WTC11 (cell line): ENCODE results near the gene CDH20. TPM values are rescaled to one million over a fixed set of nuclear protein-coding genes. Genes with fewer than 3 reads are reported as not detected.

Source experiments
- ATAC-seq: fragments of 200-7000 bp; cut with Tn5 transposase; 2 replicates; pipeline ENCODE4 v1.10.0; 2021; ENCODE audit warnings: mild to moderate bottlenecking, moderate library complexity
- CTCF ChIA-PET: fragments of 300-600 bp; sonication (Branson Sonifier 250); formaldehyde crosslinking; loops from one replicate; lab custom pipeline; 2021; ENCODE audit warnings: antibody characterized with exemption; lab: Charles Lee
- POLR2A ChIA-PET: fragments of 350-600 bp; sonication (Branson Sonifier 250); formaldehyde crosslinking; loops from one replicate; lab custom pipeline; 2021; ENCODE audit warnings: antibody characterized with exemption; lab: Charles Lee
- DNase-seq: peaks from one replicate; pipeline ENCODE4 v3.0.0; 2021; ENCODE audit warnings: low spot score
- H3K27ac Mint-ChIP-seq: 2 replicates; pipeline ENCODE4 v1.8.0; 2021; ENCODE audit warnings: mixed read lengths
- H3K27me3 Mint-ChIP-seq: 2 replicates; pipeline ENCODE4 v1.8.0; 2021; ENCODE audit warnings: low read depth, mild to moderate bottlenecking, moderate library complexity, mixed read lengths
- H3K36me3 Mint-ChIP-seq: 2 replicates; pipeline ENCODE4 v1.8.0; 2021; ENCODE audit warnings: mixed read lengths
- H3K4me1 Mint-ChIP-seq: 2 replicates; pipeline ENCODE4 v1.8.0; 2022; ENCODE audit warnings: mixed read lengths
- H3K4me3 Mint-ChIP-seq: 2 replicates; pipeline ENCODE4 v1.8.0; 2021; ENCODE audit warnings: mild to moderate bottlenecking, moderate library complexity, mixed read lengths
- H3K9me3 Mint-ChIP-seq: 2 replicates; pipeline ENCODE4 v1.8.0; 2021; ENCODE audit warnings: mixed read lengths
- CTCF ChIP-seq: fragments of 200-600 bp; IDR thresholded peaks from 2 replicates; pipeline ENCODE4 v1.8.0; 2022; ENCODE audit warnings: antibody characterized with exemption
- E2F1 ChIP-seq: sonication (generic); formaldehyde crosslinking; IDR thresholded peaks from 2 replicates; pipeline ENCODE4 v1.8.0; 2022; ENCODE audit warnings: mild to moderate bottlenecking, missing genetic modification reagents
- E2F4 ChIP-seq: sonication (generic); formaldehyde crosslinking; IDR thresholded peaks from 2 replicates; pipeline ENCODE4 v1.8.1; 2022; ENCODE audit warnings: low read depth, mild to moderate bottlenecking, moderate library complexity, missing genetic modification reagents, borderline replicate concordance
- E2F5 ChIP-seq: sonication (generic); formaldehyde crosslinking; IDR thresholded peaks from 2 replicates; pipeline ENCODE4 v1.8.1; 2022; ENCODE audit warnings: mild to moderate bottlenecking, moderate library complexity, missing genetic modification reagents
- ETV6 ChIP-seq: sonication (generic); formaldehyde crosslinking; IDR thresholded peaks from 2 replicates; pipeline ENCODE4 v1.8.1; 2022; ENCODE audit warnings: mild to moderate bottlenecking, missing genetic modification reagents
- GRHL2 ChIP-seq: fragments of 250-450 bp; sonication (Bioruptor Pico); IDR thresholded peaks from 2 replicates; pipeline ENCODE4 v1.8.0; 2022; ENCODE audit warnings: mild to moderate bottlenecking, moderate library complexity; ENCODE audit not compliant: insufficient replicate concordance, severe bottlenecking
- JAZF1 ChIP-seq: fragments of 250-450 bp; sonication (Bioruptor Pico); IDR thresholded peaks from 2 replicates; pipeline ENCODE4 v1.9.0; 2021; ENCODE audit warnings: moderate library complexity, mild to moderate bottlenecking, inconsistent platforms
- MAX ChIP-seq: sonication (generic); formaldehyde crosslinking; IDR thresholded peaks from 2 replicates; pipeline ENCODE4 v1.8.0; 2022; ENCODE audit warnings: mild to moderate bottlenecking, missing genetic modification reagents
- NFATC4 ChIP-seq: fragments of 250-450 bp; sonication (Bioruptor Pico); IDR thresholded peaks from 2 replicates; pipeline ENCODE4 v1.9.0; 2021; ENCODE audit warnings: mild to moderate bottlenecking
- NFYB ChIP-seq: sonication (generic); formaldehyde crosslinking; conservative IDR thresholded peaks from 2 replicates; pipeline ENCODE4 v1.8.0; 2022; ENCODE audit warnings: low read depth, missing genetic modification reagents
- NR3C1 ChIP-seq: sonication (generic); formaldehyde crosslinking; conservative IDR thresholded peaks from 2 replicates; pipeline ENCODE4 v1.8.1; 2023; ENCODE audit warnings: low read depth, mild to moderate bottlenecking, missing genetic modification reagents
- PRRX2 ChIP-seq: fragments of 250-450 bp; sonication (Bioruptor Pico); IDR thresholded peaks from 2 replicates; pipeline ENCODE4 v1.8.0; 2021; ENCODE audit warnings: mild to moderate bottlenecking
- SMAD3 ChIP-seq: sonication (generic); formaldehyde crosslinking; IDR thresholded peaks from 2 replicates; pipeline ENCODE4 v1.8.0; 2022; ENCODE audit warnings: missing genetic modification reagents, mild to moderate bottlenecking, borderline replicate concordance
- TEAD1 ChIP-seq: sonication (generic); formaldehyde crosslinking; IDR thresholded peaks from 2 replicates; pipeline ENCODE4 v1.8.0; 2022; ENCODE audit warnings: mild to moderate bottlenecking, missing genetic modification reagents
- ZBTB43 ChIP-seq: sonication (generic); formaldehyde crosslinking; IDR thresholded peaks from 2 replicates; pipeline ENCODE4 v1.8.1; 2023; ENCODE audit warnings: mild to moderate bottlenecking, missing genetic modification reagents
- ZNF317 ChIP-seq: sonication (generic); formaldehyde crosslinking; IDR thresholded peaks from 2 replicates; pipeline ENCODE4 v1.8.1; 2023; ENCODE audit warnings: low read depth, mild to moderate bottlenecking, moderate library complexity, missing genetic modification reagents, borderline replicate concordance
- ZNF396 ChIP-seq: fragments of 250-450 bp; sonication (Bioruptor Pico); IDR thresholded peaks from 2 replicates; pipeline ENCODE4 v1.8.0; 2021; ENCODE audit warnings: mild to moderate bottlenecking, moderate library complexity, borderline replicate concordance
- ZNF416 ChIP-seq: fragments of 250-450 bp; sonication (Bioruptor Pico); IDR thresholded peaks from 2 replicates; pipeline ENCODE4 v1.9.0; 2021; ENCODE audit warnings: mild to moderate bottlenecking, inconsistent platforms
- ZNF423 ChIP-seq: fragments of 250-450 bp; sonication (Bioruptor Pico); IDR thresholded peaks from 2 replicates; pipeline ENCODE4 v2.1.2; 2022; ENCODE audit warnings: mild to moderate bottlenecking, moderate library complexity
- ZNF671 ChIP-seq: fragments of 250-450 bp; sonication (Bioruptor Pico); IDR thresholded peaks from 2 replicates; pipeline ENCODE4 v1.8.0; 2021; ENCODE audit warnings: mild to moderate bottlenecking
- total RNA-seq: library from RNA; stranded (reverse); gene quantifications from 3 replicates; pipeline ENCODE4 v1.2.3, GENCODE V29; 2021

The CDH20 gene
- total RNA-seq, 1 experiment from 2014 or later, result 0.39 TPM

GRCh38 chr18:61400016-61400635 is 66.9 kb downstream of the CDH20 start (continued):
- TF ChIP-seq NFYB (CRISPR knock-in tag), result no peak
- TF ChIP-seq, all 79 proteins: peak for 0

- no peaks in the 10 kb centered on the region for H3K4me1 Mint-ChIP-seq
- POLR2A ChIA-PET, result no interaction called here
- H3K27ac Mint-ChIP-seq, result no peak overlapping the region
Measured at GRCh38 chr18:61400716-61401115, 67.5 kb downstream of the CDH20 start.

More at GRCh38 chr18:61400716-61401115, 67.5 kb downstream of the CDH20 start:
- H3K9me3 Mint-ChIP-seq, result no peaks in the 10 kb centered on the region
- CTCF ChIA-PET, result no interaction called here
- DNase-seq (no peak), ATAC-seq (no peak)
- TF ChIP-seq TEAD1 (no peak), E2F4 (CRISPR knock-in tag) (no peak), ZBTB43 (no peak), ZNF396 (no peak), E2F5 (no peak), NR3C1 (CRISPR knock-in tag) (no peak), CTCF (no peak), GRHL2 (CRISPR knock-in tag) (no peak), JAZF1 (no peak), SMAD3 (no peak), ZNF317 (no peak), NFATC4 (CRISPR knock-in tag) (no peak), MAX (CRISPR knock-in tag) (no peak), PRRX2 (CRISPR knock-in tag) (no peak), ETV6 (CRISPR knock-in tag) (no peak), E2F1 (no peak), ZNF416 (CRISPR knock-in tag) (no peak), ZNF671 (CRISPR knock-in tag) (no peak), ZNF423 (CRISPR knock-in tag) (no peak)
- no peak overlapping the region for H3K4me3 Mint-ChIP-seq
- H3K36me3 Mint-ChIP-seq, result no peaks in the 10 kb centered on the region
- H3K27me3 Mint-ChIP-seq, result no peaks in the 10 kb centered on the region
